Rectal smooth muscle tissue (tissue), 1 donor: Measurements from ENCODE around the gene SNX14.
"Not testable (repeated sequence)": the region's sequence is repeated elsewhere in the genome, so short reads cannot be mapped to it uniquely, and the experiment has no call there.

Experiments used
- H3K27ac ChIP-seq: one replicate; pipeline ENCODE4 v1.7.0; 2013; ENCODE audit warnings: low read depth, low read length, inconsistent platforms
- H3K27me3 ChIP-seq: one replicate; pipeline ENCODE4 v1.7.0; 2013; ENCODE audit warnings: low read length; ENCODE audit not compliant: control insufficient read depth, insufficient read depth
- H3K36me3 ChIP-seq: one replicate; pipeline ENCODE4 v1.7.0; 2013; ENCODE audit warnings: low read length; ENCODE audit not compliant: control insufficient read depth, insufficient read depth
- H3K4me1 ChIP-seq: one replicate; pipeline ENCODE4 v1.7.0; 2013; ENCODE audit warnings: low read length; ENCODE audit not compliant: control insufficient read depth, insufficient read depth
- H3K4me3 ChIP-seq: one replicate; pipeline ENCODE4 v1.7.0; 2013; ENCODE audit warnings: low read length
- H3K9ac ChIP-seq: one replicate; pipeline ENCODE4 v1.7.0; 2013; ENCODE audit warnings: low read length

Gene SNX14

GRCh38 chr6:85614780-85615179 is 21.1 kb upstream of the SNX14 start:
- peaks cover 15% of the 10 kb centered on the region for H3K36me3 ChIP-seq
- H3K27ac ChIP-seq = no peak overlapping the region
- H3K4me3 ChIP-seq = no peak overlapping the region
- no peak overlapping the region for H3K9ac ChIP-seq
- no peaks in the 10 kb centered on the region for H3K27me3 ChIP-seq
- H3K4me1 ChIP-seq = no peaks in the 10 kb centered on the region

GRCh38 chr6:85612690-85613474 is 19.2 kb upstream of the SNX14 start:
- no peak overlapping the region for H3K27ac ChIP-seq

GRCh38 chr6:85610182-85610895 is 16.7 kb upstream of the SNX14 start:
- peaks cover 6% of the 10 kb centered on the region for H3K36me3 ChIP-seq
- no peaks in the 10 kb centered on the region for H3K27me3 ChIP-seq
- no peaks in the 10 kb centered on the region for H3K4me1 ChIP-seq
- no peak overlapping the region for H3K4me3 ChIP-seq
- no peak overlapping the region for H3K27ac ChIP-seq
- no peak overlapping the region for H3K9ac ChIP-seq

More at GRCh38 chr6:85612690-85613474, 19.2 kb upstream of the SNX14 start:
- Histone ChIP-seq H3K4me3 (no peak overlapping the region), H3K9ac (no peak overlapping the region), H3K36me3 (peaks cover 11% of the 10 kb centered on the region), H3K4me1 (no peaks in the 10 kb centered on the region), H3K27me3 (no peaks in the 10 kb centered on the region)

GRCh38 chr6:85602100-85602499 is 8.4 kb upstream of the SNX14 start:
- Histone ChIP-seq H3K4me1 (no peaks in the 10 kb centered on the region), H3K27ac (no peak overlapping the region), H3K9ac (no peak overlapping the region), H3K4me3 (no peak overlapping the region), H3K27me3 (no peaks in the 10 kb centered on the region), H3K36me3 (no peaks in the 10 kb centered on the region)

- Histone ChIP-seq H3K27ac (no peak overlapping the region), H3K9ac (no peak overlapping the region)
Observed at GRCh38 chr6:85600713-85601313, 7.2 kb upstream of the SNX14 start.

GRCh38 chr6:85594197-85594930 is 706 bp upstream of the SNX14 start:
- no peaks in the 10 kb centered on the region for H3K4me1 ChIP-seq
- H3K9ac ChIP-seq = peak overlapping the region; percentile 84
- H3K4me3 ChIP-seq = peak overlapping the region; percentile 98
- no peaks in the 10 kb centered on the region for H3K27me3 ChIP-seq
- H3K27ac ChIP-seq = peak overlapping the region; percentile 92
- H3K36me3 ChIP-seq = no peaks in the 10 kb centered on the region

More at GRCh38 chr6:85600713-85601313, 7.2 kb upstream of the SNX14 start:
- no peaks in the 10 kb centered on the region for H3K4me1 ChIP-seq
- H3K27me3 ChIP-seq = no peaks in the 10 kb centered on the region
- no peak overlapping the region for H3K4me3 ChIP-seq
- H3K36me3 ChIP-seq = no peaks in the 10 kb centered on the region

GRCh38 chr6:85592033-85592432 is 1.6 kb downstream of the SNX14 start:
- H3K9ac ChIP-seq = no peak overlapping the region
- H3K4me1 ChIP-seq = no peaks in the 10 kb centered on the region
- H3K4me3 ChIP-seq = peak overlapping the region; percentile 98
- no peak overlapping the region for H3K27ac ChIP-seq
- no peaks in the 10 kb centered on the region for H3K27me3 ChIP-seq
- no peaks in the 10 kb centered on the region for H3K36me3 ChIP-seq

GRCh38 chr6:85591207-85591606 is 2.5 kb downstream of the SNX14 start:
- no peaks in the 10 kb centered on the region for H3K36me3 ChIP-seq

GRCh38 chr6:85585741-85586140 is 7.9 kb downstream of the SNX14 start:
- no peak overlapping the region for H3K9ac ChIP-seq
- H3K36me3 ChIP-seq = no peaks in the 10 kb centered on the region
- no peak overlapping the region for H3K27ac ChIP-seq
- no peaks in the 10 kb centered on the region for H3K4me1 ChIP-seq
- no peaks in the 10 kb centered on the region for H3K27me3 ChIP-seq
- H3K4me3 ChIP-seq = no peak overlapping the region

More at GRCh38 chr6:85591207-85591606, 2.5 kb downstream of the SNX14 start:
- H3K4me1 ChIP-seq = no peaks in the 10 kb centered on the region
- H3K4me3 ChIP-seq = no peak overlapping the region
- no peak overlapping the region for H3K27ac ChIP-seq
- no peaks in the 10 kb centered on the region for H3K27me3 ChIP-seq
- no peak overlapping the region for H3K9ac ChIP-seq

- H3K27ac ChIP-seq, H3K36me3 ChIP-seq: not testable (repeated sequence)
Observed at GRCh38 chr6:85582832-85583231, 10.8 kb downstream of the SNX14 start.

GRCh38 chr6:85581572-85581971 is 12.1 kb downstream of the SNX14 start:
- Histone ChIP-seq H3K36me3 (no peaks in the 10 kb centered on the region), H3K27me3 (no peaks in the 10 kb centered on the region), H3K27ac (no peak overlapping the region), H3K9ac (no peak overlapping the region), H3K4me3 (no peak overlapping the region), H3K4me1 (no peaks in the 10 kb centered on the region)

More at GRCh38 chr6:85582832-85583231, 10.8 kb downstream of the SNX14 start:
- not testable (repeated sequence) for H3K4me3 ChIP-seq, H3K4me1 ChIP-seq, H3K9ac ChIP-seq, H3K27me3 ChIP-seq

- Histone ChIP-seq H3K27me3 (no peaks in the 10 kb centered on the region), H3K4me1 (no peaks in the 10 kb centered on the region), H3K27ac (no peak overlapping the region), H3K9ac (no peak overlapping the region), H3K36me3 (no peaks in the 10 kb centered on the region), H3K4me3 (no peak overlapping the region)
Observed at GRCh38 chr6:85580878-85581267, 12.8 kb downstream of the SNX14 start.
